HG02610 (cell line): Measurements from ENCODE around the gene ANKRD65.
A peak's percentile ranks its signal among the peaks of the same experiment; 100 is the strongest.
"Not testable (repeated sequence)": the region's sequence is repeated elsewhere in the genome, so short reads cannot be mapped to it uniquely, and the experiment has no call there.

Experiments used
- ATAC-seq: cut with Tn5 transposase; IDR thresholded peaks from one replicate; pipeline ENCODE4 v1.9.1; 2021; ENCODE audit warnings: mild to moderate bottlenecking, moderate library complexity; ENCODE audit not compliant: unreplicated experiment

The ANKRD65 gene

DNA sequence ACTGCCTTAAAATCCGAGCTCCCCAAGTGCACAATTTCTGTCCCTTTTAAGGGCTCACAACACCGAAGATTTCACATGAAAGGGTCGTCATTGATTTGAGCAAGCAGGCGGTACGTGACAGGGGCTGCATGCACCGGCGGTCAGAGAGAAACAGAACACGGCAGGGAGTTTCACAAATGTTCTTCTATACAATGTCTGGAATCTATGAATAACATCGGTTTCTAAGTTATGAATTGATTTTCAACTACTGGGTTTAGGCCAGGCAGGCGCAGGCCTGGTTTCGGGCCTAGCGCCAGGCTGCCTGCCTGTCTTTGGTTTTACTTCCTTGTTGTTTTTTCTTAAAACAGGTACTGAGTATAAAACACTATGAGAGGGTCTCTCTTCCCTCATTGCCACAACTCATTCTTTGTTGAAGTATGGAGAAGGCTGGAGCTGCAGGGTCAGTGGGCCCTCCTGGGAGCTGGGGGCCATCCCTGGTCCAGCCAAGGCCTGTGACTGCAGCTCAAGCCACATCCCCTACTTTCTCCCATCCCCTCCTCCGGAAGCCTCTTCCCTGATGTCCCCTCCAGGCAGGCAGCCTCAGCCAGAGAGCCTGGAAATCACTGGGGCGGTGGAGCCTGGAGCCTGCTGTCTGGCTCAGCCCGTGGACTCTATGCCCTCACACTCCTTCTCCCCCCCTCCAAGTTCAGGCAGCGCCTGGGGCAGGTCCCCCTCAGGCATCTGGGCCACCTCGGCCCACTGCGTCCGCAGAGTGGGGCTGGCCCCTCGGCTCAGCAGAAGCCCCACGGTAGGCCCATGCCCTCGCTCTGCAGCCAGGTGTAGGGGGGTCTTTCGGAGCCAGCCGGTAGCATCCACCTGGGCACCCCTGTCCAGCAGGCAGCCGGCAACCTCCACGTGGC, 2.4 kb downstream of the ANKRD65 start:
- ATAC-seq, result no peak

DNA sequence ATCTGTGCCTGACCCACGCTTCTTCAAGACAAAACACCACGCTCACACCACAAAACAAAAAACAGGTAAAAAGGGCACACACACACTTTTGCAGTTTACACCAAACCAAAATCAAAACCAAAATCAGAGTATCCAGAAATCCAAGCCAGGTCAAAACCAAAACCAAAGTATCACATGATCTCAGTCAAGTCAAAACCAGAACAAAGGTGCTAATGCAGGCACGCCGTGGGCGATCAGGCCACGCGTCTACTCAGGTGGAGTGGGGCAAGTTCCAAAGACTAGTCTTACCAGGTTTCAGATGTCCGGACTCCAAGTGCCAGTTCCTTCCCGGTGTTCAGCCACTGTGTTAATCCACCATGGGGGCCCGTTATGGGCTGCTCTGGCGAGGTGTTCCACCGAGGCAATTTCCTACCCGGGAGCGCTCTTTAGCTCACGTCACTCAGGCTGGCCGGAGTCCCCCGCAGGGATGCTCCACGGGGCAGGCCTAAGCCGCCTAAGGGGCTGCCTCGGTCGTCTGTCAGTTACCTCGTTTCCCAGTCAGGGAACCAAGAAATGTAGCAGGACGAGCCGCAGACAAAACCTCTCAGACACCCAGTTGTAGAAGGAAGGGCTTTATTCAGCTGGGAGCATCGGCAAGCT, 3.1 kb downstream of the ANKRD65 start:
- not testable (repeated sequence) for ATAC-seq

DNA sequence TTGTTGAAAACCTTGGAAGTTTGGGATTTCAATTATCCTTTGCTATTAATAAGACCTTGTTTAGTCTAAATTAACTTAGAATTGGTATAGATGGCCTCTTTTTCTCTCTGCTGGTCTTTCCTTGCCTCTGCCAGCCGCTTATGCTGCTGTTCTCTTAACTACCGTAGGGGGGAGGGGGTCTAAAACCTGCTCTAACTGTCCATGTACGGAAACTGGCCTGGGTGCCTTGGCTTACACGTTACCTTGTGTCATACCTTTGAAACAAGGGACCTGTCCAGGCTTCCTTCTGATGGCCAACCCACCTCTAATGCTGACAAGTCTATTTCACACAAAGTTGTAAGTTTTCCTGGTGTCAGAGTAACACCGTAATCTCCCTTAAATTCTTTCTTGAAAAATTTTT, 3.7 kb downstream of the ANKRD65 start:
- ATAC-seq, result not testable (repeated sequence)

DNA sequence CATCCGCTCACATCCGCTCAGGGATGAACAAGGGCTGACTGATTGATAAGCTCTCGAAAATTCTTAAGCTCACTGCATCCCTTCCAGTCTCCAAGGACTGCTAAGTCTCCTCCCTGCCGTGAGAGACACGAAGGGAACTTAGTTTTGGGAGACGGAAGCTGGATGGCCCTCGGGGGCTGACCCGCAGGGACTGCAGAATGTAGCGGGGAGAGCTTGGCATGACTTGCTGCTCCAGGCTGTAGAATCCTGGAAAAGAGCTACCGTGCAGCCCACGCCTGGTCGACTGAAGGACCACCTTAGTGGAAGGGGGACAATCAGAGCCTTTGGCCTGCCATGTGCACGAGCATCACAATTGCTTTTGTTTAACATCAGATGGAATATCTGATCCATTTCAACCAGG, 5.3 kb downstream of the ANKRD65 start:
- no peak for ATAC-seq

DNA sequence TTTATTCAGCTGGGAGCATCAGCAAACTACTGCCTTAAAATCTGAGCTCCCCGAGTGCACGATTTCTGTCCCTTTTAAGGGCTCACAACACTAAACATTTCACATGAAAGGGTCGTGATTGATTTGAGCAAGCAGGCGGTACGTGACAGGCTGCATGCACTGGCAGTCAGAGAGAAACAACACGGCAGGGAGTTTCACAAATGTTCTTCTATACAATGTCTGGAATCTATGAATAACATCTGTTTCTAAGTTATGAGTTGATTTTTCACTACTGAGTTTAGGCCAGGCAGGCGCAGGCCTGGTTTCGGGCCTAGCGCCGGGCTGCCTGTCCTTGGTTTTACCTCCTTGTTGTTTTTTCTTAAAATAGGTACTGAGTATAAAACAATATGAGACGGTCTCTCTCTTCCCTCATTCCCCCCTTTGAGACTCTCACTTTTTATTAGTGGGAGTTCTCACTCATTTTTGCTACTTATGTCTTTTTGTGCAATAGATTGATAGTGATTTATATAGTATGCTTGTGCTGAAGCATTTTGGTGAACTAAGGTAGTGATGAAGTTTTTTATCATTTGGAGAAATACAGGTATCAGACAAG, 8.7 kb downstream of the ANKRD65 start:
- ATAC-seq, result not testable (repeated sequence)

DNA sequence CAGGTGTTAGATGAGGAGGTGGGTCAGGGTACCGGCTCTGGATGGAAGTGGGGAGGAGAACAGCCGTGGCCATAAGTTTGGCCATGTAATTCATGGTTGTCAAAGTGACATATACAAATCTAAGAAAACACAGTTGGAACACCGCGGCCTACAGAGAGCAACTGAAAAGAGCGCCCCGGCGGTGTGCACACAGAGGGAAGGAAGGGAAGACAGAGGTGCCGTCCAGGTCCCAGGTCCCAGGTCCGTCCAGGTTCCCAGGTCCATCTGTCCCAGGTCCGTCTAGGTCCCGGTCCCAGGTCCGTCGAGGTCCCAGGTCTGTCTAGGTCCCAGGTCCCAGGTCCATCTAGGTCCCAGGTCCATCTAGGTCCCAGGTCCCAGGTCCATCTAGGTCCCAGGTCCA, 9.4 kb downstream of the ANKRD65 start:
- ATAC-seq, result no peak

DNA sequence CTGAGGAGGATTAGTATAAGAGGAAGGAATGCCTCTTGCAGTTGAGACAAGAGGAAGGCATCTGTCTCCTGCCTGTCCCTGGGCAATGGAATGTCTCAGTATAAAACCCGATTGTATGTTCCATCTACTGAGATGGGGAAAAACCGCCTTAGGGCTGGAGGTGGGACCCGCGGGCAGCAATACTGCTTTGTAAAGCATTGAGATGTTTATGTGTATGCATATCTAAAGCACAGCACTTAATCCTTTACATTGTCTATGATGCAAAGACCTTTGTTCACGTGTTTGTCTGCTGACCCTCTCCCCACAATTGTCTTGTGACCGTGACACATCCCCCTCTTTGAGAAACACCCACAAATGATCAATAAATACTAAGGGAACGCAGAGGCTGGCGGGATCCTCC, 10.8 kb downstream of the ANKRD65 start:
- not testable (repeated sequence) for ATAC-seq

DNA sequence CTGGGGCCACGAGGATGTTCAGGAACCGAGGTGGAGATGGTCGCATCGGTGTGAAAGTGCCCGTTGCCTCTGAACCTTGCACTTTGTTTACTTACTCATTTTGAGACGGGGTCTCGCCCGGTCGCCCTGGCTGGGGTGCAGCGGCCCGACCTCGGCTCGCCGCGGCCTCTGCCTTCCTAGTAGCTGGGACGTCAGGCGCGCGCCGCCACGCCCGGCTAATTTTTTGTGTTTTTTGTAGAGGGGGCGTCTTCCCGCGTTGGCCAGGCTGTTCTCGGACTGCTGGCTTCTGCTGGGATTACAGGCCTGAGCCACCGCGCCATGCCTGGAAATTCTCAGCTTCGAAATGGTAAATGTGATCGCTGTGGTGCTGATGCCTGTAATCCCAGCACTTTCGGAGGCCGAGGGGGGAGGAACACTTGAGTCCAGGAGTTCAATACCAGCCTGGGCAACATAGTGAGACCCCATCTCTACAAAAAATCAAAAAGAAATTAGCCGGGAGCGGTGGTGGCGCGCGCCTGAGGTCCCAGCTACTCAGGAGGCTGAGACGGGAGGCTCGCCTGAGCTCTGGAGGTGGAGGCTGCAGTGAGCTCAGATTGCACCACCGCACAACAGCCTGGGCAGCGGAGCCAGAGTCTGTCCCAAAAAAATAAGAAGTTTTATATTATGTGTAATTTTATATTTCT, 13.3 kb downstream of the ANKRD65 start:
- ATAC-seq, result peak; percentile 10

DNA sequence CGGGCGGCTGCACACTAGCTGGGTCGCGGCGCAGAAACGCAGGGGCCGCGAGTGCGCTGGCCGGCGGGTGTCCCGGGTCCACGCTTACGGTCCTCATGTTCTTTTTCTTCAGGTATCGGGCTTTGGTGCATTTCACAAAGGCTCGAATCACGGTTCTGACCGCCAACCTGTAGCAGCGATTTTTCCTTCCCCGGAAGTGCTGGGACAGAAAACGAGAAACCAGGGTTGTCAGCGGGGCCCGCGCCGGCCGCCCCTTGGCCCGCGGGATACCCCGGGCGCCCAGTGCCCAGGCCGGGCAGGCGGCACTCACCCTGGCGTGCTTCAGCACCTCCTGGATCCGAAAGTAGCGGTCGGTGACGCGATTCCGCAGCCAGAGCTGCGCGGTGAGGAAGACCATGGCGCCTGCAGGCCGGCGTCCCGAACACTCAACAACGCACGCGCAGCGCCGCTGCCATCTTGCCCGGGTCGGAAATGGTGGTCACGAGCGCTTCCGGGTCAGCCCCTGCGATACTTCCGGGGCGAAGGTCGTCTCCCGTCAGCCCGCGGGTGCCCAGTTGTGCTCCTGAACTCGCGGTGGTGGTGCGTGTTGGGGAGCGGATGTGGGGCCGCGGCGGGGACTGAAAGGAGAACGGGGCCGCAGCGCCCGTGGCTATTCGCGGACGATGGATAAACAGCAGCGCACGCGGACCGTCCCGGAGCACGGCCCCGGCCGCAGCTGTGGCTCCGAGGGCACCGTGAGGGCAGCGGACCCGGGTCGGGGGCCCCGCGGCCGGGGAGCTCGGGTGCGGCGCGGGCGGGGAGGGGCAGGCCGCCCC, 14.0 kb downstream of the ANKRD65 start, which contains the start of gene MRPL20:
TSS of gene MRPL20 (minus strand) at position 473 of the 815 bp plus-strand sequence. CDS start at position 397, 76 bp downstream.
- ATAC-seq, result peak; percentile 88

DNA sequence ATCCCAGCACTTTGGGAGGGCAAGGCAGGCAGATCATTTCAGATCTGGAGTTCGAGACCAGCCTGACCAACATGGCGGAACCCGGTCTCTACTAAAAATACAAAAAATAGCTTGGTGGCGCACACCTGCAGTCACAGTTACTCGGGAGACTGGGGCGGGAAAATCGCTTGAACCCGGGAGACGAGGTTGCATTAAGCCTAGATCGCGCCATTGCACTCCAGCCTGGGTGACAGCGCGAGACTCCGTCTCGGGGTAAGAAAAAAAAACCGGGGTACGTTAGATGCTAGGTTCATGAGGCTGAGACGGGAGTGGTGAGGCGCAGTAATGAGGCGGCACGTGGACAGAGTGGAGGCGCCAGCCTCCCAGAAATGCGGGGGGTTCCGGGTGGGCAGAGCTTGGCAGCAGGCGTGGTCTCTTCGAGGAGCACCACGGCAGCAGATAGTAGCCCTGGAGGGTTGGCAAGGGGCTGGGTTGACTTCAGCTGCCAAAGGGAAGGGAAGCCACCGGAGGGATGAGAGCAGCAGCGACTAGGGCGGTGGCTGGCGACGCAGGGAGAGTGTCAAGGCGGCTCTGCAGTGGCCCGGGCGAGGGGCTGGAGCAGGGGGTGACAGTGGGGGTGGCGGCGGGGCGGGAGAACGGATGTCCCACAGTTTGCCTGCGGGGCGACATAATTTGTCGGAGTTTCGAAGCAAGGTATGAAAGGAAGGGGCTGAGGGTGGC, 14.8 kb downstream of the ANKRD65 start:
- no peak for ATAC-seq

DNA sequence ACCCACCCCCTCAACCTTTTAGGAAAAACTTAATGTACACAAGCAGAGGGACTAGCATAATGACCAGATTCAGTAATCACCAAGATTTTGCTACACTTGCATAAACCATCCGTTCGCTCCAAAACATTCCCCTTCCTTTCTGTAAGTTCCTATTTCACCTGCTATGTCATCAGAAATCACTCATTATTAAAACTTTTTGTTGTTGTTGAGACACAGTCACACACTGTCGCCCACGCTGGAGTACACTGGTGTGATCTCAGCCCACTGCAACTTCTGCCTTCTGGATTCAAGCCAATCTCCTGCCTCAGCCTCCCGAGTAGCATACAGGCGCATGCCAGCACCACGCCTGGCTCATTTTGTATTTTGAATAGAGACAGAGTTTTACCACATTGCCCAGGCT, 17.4 kb downstream of the ANKRD65 start:
- ATAC-seq, result no peak

DNA sequence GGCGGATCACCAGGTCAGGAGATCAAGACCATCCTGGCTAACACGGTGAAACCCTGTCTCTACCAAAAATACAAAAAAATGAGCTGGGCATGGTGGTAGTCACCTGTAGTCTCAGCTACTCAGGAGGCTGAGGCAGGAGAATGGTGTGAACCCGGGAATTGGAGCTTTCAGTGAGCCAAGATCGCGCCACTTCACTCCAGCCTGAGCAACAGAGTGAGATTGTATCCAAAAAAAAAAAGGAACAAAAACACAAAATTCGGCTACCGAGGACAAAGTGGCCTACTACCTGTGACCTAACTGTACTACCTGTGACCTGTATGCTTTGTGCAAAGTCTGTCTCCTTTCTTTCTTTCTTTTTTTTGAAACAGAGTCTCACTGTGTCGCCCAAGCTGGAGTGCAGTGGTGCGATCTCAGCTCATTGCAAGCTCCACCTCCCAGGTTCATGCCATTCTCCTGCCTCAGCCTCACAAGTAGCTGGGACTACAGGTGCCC, 18.1 kb downstream of the ANKRD65 start:
- not testable (repeated sequence) for ATAC-seq

DNA sequence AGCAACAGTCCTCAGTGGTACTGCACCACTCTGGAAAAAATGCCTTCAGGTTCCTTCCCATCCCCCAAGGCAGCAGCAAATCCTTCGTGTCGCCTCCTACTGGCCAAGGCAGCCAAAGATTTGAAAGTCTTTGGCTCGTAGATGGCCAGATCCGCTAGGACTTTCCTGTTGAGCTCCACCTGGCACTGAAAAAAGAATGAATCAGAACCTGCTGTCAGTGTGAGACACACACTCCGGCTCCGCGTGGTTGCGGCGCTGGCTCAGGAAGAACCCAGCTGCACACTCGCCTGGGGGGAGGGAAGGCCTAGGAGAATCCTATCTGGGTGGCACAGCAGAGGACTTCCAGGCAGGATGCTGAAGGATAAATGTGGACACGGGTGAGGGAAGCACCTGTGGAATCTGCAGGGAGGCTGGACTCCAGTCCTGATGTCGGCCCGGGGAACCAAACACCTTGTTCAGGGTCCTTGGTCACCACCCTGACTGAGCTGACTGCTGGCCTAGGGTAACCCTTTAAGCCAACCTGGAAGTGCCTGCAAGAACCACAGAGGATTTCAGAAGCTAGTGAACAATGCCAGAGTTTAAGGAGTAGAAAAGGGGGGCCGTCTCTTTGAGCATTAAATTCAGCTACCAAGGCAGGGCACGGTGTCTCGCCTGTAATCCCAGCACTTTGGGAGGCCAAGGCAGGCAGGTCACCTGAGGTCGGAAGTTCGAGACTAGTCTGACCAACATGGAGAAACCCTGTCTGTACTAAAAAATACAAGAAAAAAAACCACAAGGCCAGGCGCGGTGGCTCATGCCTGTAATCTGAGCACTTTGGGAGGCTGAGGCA, 18.8 kb downstream of the ANKRD65 start:
- no peak for ATAC-seq

DNA sequence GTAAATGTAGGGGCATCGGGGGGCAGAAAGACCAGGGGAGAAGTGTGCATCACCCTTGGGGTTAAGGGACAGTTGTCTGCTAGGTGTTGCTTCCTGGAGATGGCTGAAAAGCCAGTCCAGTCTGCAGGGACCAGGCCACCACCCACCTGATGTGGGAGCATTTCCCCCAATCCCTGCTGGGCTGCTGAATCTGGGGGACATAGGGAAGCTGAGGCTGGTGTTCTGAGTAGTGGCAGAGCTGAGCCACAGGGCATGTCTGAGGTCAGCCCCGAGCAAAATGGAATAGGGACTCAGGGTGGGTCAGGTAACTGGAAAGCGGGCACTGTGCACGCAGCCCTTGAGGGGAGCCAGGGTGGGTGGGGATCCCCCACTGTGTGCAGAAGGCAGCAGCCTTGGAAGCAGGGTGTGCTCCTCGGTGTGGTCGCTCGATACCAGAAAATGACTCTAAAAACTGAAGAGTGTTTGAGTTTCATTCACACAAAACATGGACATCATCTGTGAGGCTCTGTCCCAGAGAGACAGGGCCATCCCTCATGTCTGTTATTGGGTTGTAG, 19.5 kb downstream of the ANKRD65 start:
- ATAC-seq, result no peak

DNA sequence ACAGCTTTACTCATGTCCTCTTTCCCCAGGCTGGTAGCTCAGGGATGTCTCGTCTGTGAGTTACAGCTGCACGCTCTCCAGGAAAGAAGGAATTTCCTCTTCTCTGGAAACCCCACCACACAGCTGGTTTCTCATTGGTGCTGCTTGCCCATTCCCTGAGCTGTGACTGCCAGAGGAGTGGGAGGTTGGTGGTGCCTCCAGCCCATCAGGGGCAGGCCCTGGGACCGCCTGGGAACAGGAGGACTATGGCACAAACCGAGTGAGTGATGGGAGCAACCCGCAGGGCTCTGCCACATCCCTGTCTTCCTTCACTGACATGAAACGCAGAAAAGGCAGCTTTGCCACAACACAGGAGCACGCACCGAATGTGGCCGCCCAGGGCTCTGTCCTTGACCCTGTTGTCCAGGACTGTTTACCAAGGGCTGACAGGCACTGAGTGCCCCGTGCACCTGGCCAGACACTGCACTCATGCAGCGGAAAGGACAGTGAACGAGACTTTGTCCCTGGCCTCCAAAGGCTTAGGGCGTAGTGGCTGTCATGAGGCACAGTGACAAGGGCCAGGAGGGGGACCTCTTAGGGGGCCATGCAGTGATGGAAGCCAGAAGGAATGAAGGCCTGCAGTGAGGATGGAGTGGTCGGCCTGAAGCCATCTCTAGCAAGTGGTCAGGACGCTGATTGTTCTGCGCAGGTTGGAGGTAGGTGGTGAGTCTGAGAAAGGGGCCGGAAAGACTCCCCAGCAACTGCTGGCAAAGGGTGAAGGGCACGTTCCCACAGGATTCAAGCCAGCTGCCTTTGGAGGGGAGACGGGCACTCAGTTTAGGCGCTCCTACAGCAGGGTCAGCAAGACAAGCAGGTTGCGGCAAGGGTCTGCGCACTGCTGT, 20.3 kb downstream of the ANKRD65 start:
- ATAC-seq, result no peak

DNA sequence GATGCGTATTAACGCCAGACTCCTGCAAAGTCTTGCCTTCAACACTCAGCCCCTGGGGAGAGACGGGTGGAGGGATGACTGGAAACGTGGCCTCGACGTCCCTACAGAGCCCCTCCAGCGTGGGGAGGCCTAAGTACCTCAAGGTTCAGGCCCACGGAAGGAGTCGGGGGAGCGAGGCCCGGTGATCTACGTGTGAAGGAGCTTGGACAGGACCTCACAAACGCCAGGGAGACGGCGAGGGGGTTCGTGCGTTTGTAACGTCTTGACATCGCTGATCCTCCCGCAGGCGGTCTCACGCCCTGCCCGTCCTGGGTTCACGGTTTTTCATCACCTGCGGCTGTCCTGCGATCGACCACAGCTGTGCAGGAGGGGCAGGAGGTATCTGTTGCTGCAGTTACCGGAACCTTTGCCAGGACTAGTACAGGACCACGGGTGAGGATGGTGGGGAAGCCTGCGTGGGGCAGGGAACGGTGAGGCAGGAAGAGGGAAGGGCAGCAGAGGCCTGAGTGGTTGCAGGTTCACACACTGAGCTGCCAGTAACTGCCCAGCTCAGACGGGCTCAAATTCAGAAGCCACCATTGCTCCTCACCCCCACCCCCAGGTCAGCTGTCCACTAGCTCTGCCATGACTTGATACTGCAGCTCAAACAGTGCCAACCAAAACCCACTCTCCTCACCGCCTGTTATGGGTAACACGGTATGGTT, 21.1 kb downstream of the ANKRD65 start:
- ATAC-seq, result no peak
